ENCODE data around the gene GIT1. TPM values are rescaled to one million over a fixed set of nuclear protein-coding genes. Genes with fewer than 3 reads are reported as not detected.

The GIT1 gene
- total and polyA plus RNA-seq, 2 of the 13 experiments (the other 11 are each of a cell fraction or from before 2014, with no cell fraction given), result 14.2 to 30.8 TPM

GRCh38 chr17:29574732-29575510 lies 14.5 kb downstream of the GIT1 start (continued):
- TF ChIP-seq ZSCAN9 (CRISPR knock-in tag; IDR thresholded peaks at IDR 0.05; ENCODE audit: borderline replicate concordance), result 0 out of 2 replicates have a peak, but pooled peaks have one; percentile 39
- peak; percentile 83; the same call in 1 of the 2 replicates for TF ChIP-seq ZNF788 (CRISPR knock-in tag; IDR thresholded peaks at IDR 0.05; ENCODE audit: borderline replicate concordance)
- TF ChIP-seq SNAI1 (CRISPR knock-in tag; IDR thresholded peaks at IDR 0.05; ENCODE audit: borderline replicate concordance), result no peak
- TF ChIP-seq PBX3 (CRISPR knock-in tag; IDR thresholded peaks at IDR 0.05; ENCODE audit: borderline replicate concordance), result no peak
- TF ChIP-seq RBM39 (IDR thresholded peaks at IDR 0.05; ENCODE audit: low read depth, low read length, poor library complexity, severe bottlenecking), result peak; percentile 27
- peak in 1 of 2 experiments; percentile 84; a peak in 2 of 4 replicates for TF ChIP-seq KLF16 (CRISPR knock-in tag; IDR thresholded peaks at IDR 0.05)
- TF ChIP-seq PCBP1 (IDR thresholded peaks at IDR 0.05; ENCODE audit: borderline replicate concordance, low read depth, low read length), result 0 out of 2 replicates have a peak, but pooled peaks have one; percentile 84
- no peak for TF ChIP-seq ZBTB1 (CRISPR knock-in tag; IDR thresholded peaks at IDR 0.05; ENCODE audit: borderline replicate concordance)
- TF ChIP-seq EEA1 (CRISPR knock-in tag; IDR thresholded peaks at IDR 0.05; ENCODE audit: borderline replicate concordance), result no peak
- peak; percentile 59; the same call in 1 of the 2 replicates for TF ChIP-seq GMEB1 (CRISPR knock-in tag; IDR thresholded peaks at IDR 0.05; ENCODE audit: borderline replicate concordance)
- TF ChIP-seq ZNF382 (CRISPR knock-in tag; IDR thresholded peaks at IDR 0.05; ENCODE audit: borderline replicate concordance), result no peak
- peak; percentile 92 for TF ChIP-seq KDM6A (CRISPR knock-in tag; IDR thresholded peaks at IDR 0.05; ENCODE audit: low read depth)
- TF ChIP-seq MTA1 (CRISPR knock-in tag; IDR thresholded peaks at IDR 0.05; ENCODE audit: borderline replicate concordance), result 0 out of 2 replicates have a peak, but pooled peaks have one; percentile 83
- no peak for TF ChIP-seq ZNF430 (CRISPR knock-in tag; IDR thresholded peaks at IDR 0.05)
- no peak for TF ChIP-seq ZHX2 (IDR thresholded peaks at IDR 0.05; ENCODE audit: low read depth)
- TF ChIP-seq ZHX2 (CRISPR knock-in tag; IDR thresholded peaks at IDR 0.05; ENCODE audit: borderline replicate concordance), result no peak
- no peak for TF ChIP-seq ZNF747 (CRISPR knock-in tag; IDR thresholded peaks at IDR 0.05; ENCODE audit: borderline replicate concordance)
- TF ChIP-seq ZNF501 (CRISPR knock-in tag; IDR thresholded peaks at IDR 0.05), result peak; percentile 62; the same call in 1 of the 2 replicates
